Mammary microvascular endothelial cell (primary cell): ENCODE data around the gene SRRM5. TPM values are rescaled to one million over a fixed set of nuclear protein-coding genes. Genes with fewer than 3 reads are reported as not detected.

Experiments
- total RNA-seq: library from RNA; depleted of rRNA; stranded (reverse); fragments of >200 nt; gene quantifications from 2 replicates; pipeline ENCODE4 v1.2.3, GENCODE V29; 2015

SRRM5 gene
- total RNA-seq: 0.33 TPM in 1 of 2 replicates, not detected in the other

GRCh38 chr19:43611788-43612187, at the start of gene SRRM5:
Gene SRRM5, plus strand, starts transcription at chr19:43612088. Its CDS starts 34 bp downstream, at chr19:43612122.

GRCh38 chr19:43575156-43575950, 36.5 kb upstream of the SRRM5 start, which contains the start of the genes PINLYP and XRCC1:
Gene PINLYP, plus strand, starts transcription at chr19:43575801. Its CDS starts 1,391 bp downstream, at chr19:43577192.
Gene XRCC1, minus strand, starts transcription at chr19:43575527. Its CDS starts 69 bp downstream, at chr19:43575458.

GRCh38 chr19:43595999-43596841, 15.7 kb upstream of the SRRM5 start, which contains the start of the genes IRGQ and ZNF576:
Gene IRGQ, minus strand, starts transcription at chr19:43596134. Its CDS starts 796 bp downstream, at chr19:43595338.
Gene ZNF576, plus strand, starts transcription at chr19:43596595. Its CDS starts 514 bp downstream, at chr19:43597109.

GRCh38 chr19:43619262-43620060, 7.6 kb downstream of the SRRM5 start, which contains the start of gene ZNF428:
Gene ZNF428, minus strand, starts transcription at chr19:43619629. Its CDS starts 5,325 bp downstream, at chr19:43614304.

GRCh38 chr19:43639519-43640423, 27.9 kb downstream of the SRRM5 start, which contains the start of gene CADM4:
Gene CADM4, minus strand, starts transcription at chr19:43639850. Its CDS starts 60 bp downstream, at chr19:43639790.

Other genes with a start within 250 kb of the SRRM5 start
- not detected in 2 replicates for gene TEX101, start 197.2 kb upstream of the SRRM5 start, total RNA-seq
- gene LYPD3, start 146.5 kb upstream of the SRRM5 start, total RNA-seq: 0.10 TPM in 1 of 2 replicates, not detected in the other
- 2.9 and 5.4 TPM in 2 replicates for gene PHLDB3, start 107.3 kb upstream of the SRRM5 start, total RNA-seq
- 57.5 and 60.8 TPM in 2 replicates for gene ETHE1, start 84.9 kb upstream of the SRRM5 start, total RNA-seq
- gene ZNF575, start 78.9 kb upstream of the SRRM5 start, total RNA-seq: 0.07 and 0.15 TPM in 2 replicates
- gene XRCC1, start 36.6 kb upstream of the SRRM5 start, total RNA-seq: 23.6 and 24.1 TPM in 2 replicates
- 0.44 and 1.00 TPM in 2 replicates for gene PINLYP, start 36.3 kb upstream of the SRRM5 start, total RNA-seq
- 23.6 and 24.0 TPM in 2 replicates for gene IRGQ, start 16.0 kb upstream of the SRRM5 start, total RNA-seq
- gene ZNF576, start 15.5 kb upstream of the SRRM5 start, total RNA-seq: 11.8 and 16.6 TPM in 2 replicates
- gene ZNF428, start 7.5 kb downstream of the SRRM5 start, total RNA-seq: 42.8 and 50.8 TPM in 2 replicates
- gene CADM4, start 27.8 kb downstream of the SRRM5 start, total RNA-seq: 1.1 and 1.6 TPM in 2 replicates
- gene PLAUR, start 58.1 kb downstream of the SRRM5 start, total RNA-seq: 168 and 177 TPM in 2 replicates
- gene IRGC, start 104.0 kb downstream of the SRRM5 start, total RNA-seq: not detected in 2 replicates
- 12.0 and 16.7 TPM in 2 replicates for gene SMG9, start 142.9 kb downstream of the SRRM5 start, total RNA-seq
- gene KCNN4, start 168.9 kb downstream of the SRRM5 start, total RNA-seq: 1.3 and 3.2 TPM in 2 replicates
- 2.4 and 3.9 TPM in 2 replicates for gene LYPD5, start 190.4 kb downstream of the SRRM5 start, total RNA-seq
- gene ZNF283, start 215.2 kb downstream of the SRRM5 start, total RNA-seq: 2.5 and 2.7 TPM in 2 replicates